ENCODE measurements around the gene TEX54. TPM values are rescaled to one million over a fixed set of nuclear protein-coding genes. Genes with fewer than 3 reads are reported as not detected.
A peak's percentile ranks its signal among the peaks of the same experiment; 100 is the strongest.

Gene TEX54
- total RNA-seq, 4 donors from 2014 or later: not detected

DNA sequence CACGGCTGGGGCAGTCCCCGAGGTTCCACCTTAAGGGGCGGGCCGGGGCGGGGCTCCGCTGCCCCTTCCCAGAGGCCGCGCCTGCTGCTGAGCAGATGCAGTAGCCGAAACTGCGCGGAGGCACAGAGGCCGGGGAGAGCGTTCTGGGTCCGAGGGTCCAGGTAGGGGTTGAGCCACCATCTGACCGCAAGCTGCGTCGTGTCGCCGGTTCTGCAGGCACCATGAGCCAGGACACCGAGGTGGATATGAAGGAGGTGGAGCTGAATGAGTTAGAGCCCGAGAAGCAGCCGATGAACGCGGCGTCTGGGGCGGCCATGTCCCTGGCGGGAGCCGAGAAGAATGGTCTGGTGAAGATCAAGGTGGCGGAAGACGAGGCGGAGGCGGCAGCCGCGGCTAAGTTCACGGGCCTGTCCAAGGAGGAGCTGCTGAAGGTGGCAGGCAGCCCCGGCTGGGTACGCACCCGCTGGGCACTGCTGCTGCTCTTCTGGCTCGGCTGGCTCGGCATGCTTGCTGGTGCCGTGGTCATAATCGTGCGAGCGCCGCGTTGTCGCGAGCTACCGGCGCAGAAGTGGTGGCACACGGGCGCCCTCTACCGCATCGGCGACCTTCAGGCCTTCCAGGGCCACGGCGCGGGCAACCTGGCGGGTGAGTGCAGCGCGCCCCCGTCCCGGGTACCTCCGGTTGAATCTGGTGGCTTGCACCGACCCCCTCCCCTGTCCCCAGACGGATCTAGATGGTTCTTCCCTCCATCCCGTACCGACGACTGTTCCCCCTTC is 48.4 kb upstream of the TEX54 start, which contains the start of gene SLC3A2:
SLC3A2 (plus strand) TSS at position 94 of the 776 bp plus-strand sequence; CDS start at position 222, 128 bp downstream.
- Histone ChIP-seq H3K36me3 (peaks cover 0 to 31% (median 13%) of the 10 kb centered on the region in 4 donors), H3K4me3 (peak within 1 kb of the TSS; percentile 64 to 96 (median 78)), H3K4me1 (peaks cover 33 to 53% (median 39%) of the 10 kb centered on the region in 4 donors), H3K27ac (peak within 1 kb of the TSS; percentile 96 to 100 (median 98)), H3K9me3 (no peaks in the 10 kb centered on the region), H3K27me3 (no peaks in the 10 kb centered on the region)
- TF ChIP-seq POLR2A (IDR thresholded peaks at IDR 0.05): peak; percentile 99
- TF ChIP-seq EP300 (IDR thresholded peaks at IDR 0.05; ENCODE audit: low read depth): peak; percentile 32
- TF ChIP-seq, protein P1, sequence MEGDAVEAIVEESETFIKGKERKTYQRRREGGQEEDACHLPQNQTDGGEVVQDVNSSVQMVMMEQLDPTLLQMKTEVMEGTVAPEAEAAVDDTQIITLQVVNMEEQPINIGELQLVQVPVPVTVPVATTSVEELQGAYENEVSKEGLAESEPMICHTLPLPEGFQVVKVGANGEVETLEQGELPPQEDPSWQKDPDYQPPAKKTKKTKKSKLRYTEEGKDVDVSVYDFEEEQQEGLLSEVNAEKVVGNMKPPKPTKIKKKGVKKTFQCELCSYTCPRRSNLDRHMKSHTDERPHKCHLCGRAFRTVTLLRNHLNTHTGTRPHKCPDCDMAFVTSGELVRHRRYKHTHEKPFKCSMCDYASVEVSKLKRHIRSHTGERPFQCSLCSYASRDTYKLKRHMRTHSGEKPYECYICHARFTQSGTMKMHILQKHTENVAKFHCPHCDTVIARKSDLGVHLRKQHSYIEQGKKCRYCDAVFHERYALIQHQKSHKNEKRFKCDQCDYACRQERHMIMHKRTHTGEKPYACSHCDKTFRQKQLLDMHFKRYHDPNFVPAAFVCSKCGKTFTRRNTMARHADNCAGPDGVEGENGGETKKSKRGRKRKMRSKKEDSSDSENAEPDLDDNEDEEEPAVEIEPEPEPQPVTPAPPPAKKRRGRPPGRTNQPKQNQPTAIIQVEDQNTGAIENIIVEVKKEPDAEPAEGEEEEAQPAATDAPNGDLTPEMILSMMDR (IDR thresholded peaks at IDR 0.05): peak; percentile 45 to 75 (median 65)
- peak; percentile 100 for TF ChIP-seq POLR2AphosphoS5 (IDR thresholded peaks at IDR 0.05)
- intact Hi-C loops (cut with DNase I; ENCODE audit: low total_unique reads) (loop anchor here (5.0 kb wide), 1 partner anchor 1811 kb away; no protein-coding TSS in a partner anchor), in situ Hi-C loops (cut with MboI; ENCODE audit: low pct_ligation_motif_present in 1 of 4, low pct_unique_long_range_greater_than_20kb in 1 of 4, low sequenced_read_pairs in 3 of 4) (loop anchor here in 1 of 4 donors (25.0 kb wide), 1 partner anchor 494 kb away; no protein-coding TSS in a partner anchor)
- 1% methylated on average over 67 of the region's 69 CpGs; no CpG with 5 or more reads in 1 of the 2 donors for WGBS, 2 donors (ENCODE audit: low coverage in 1 of 2)
- peak; percentile 94 for DNase-seq

DNA sequence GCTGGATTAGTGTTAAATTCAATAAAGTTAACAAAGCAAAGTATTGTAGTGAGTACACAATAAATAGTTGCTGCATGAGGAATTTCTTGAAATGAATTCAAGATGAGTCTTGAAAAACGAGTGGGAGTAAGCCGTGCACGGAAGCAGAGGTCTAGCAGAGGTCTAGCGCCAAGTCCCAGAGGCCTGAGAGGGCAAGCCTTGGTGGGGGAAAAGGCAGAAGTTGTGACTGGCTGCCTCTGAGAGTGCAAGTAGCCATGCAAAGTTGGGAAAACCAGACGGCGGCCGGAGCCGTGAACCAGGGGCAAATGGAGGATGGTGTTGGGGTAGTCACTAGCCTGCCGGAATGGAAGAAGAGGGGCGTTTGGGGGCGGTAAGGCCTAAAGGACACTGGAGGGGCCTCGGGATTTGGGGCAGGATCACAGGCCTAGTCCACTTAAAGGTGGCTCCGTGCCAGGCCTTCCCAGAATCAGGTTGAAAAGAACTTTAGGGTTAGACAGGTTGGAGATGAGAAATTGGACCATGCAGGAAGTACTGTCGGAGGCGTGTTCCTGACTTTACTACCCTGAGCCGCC is 47.7 kb upstream of the TEX54 start:
- Histone ChIP-seq H3K9me3 (no peaks in the 10 kb centered on the region), H3K4me1 (peaks cover 33 to 49% (median 39%) of the 10 kb centered on the region in 4 donors), H3K27ac (peak overlapping the region; percentile 96 to 100 (median 98)), H3K36me3 (peaks cover 0 to 25% (median 10%) of the 10 kb centered on the region in 4 donors), H3K27me3 (no peaks in the 10 kb centered on the region), H3K4me3 (peak overlapping the region; percentile 64 to 96 (median 78))
- no peak for DNase-seq
- TF ChIP-seq POLR2AphosphoS5 (IDR thresholded peaks at IDR 0.05) (no peak), POLR2A (IDR thresholded peaks at IDR 0.05) (no peak), EP300 (IDR thresholded peaks at IDR 0.05; ENCODE audit: low read depth) (no peak)
- TF ChIP-seq, protein P1 (IDR thresholded peaks at IDR 0.05): no peak
- 2 to 4% methylated on average over 5 to 16 of the region's 16 CpGs for WGBS, 2 donors (ENCODE audit: low coverage in 1 of 2)
- in situ Hi-C loops (cut with MboI; ENCODE audit: low pct_ligation_motif_present in 1 of 4, low pct_unique_long_range_greater_than_20kb in 1 of 4, low sequenced_read_pairs in 3 of 4) (loop anchor here in 1 of 4 donors (25.0 kb wide), 1 partner anchor 493 kb away; no protein-coding TSS in a partner anchor), intact Hi-C loops (cut with DNase I; ENCODE audit: low total_unique reads) (loop anchor here (5.0 kb wide), 1 partner anchor 1812 kb away; no protein-coding TSS in a partner anchor)

DNA sequence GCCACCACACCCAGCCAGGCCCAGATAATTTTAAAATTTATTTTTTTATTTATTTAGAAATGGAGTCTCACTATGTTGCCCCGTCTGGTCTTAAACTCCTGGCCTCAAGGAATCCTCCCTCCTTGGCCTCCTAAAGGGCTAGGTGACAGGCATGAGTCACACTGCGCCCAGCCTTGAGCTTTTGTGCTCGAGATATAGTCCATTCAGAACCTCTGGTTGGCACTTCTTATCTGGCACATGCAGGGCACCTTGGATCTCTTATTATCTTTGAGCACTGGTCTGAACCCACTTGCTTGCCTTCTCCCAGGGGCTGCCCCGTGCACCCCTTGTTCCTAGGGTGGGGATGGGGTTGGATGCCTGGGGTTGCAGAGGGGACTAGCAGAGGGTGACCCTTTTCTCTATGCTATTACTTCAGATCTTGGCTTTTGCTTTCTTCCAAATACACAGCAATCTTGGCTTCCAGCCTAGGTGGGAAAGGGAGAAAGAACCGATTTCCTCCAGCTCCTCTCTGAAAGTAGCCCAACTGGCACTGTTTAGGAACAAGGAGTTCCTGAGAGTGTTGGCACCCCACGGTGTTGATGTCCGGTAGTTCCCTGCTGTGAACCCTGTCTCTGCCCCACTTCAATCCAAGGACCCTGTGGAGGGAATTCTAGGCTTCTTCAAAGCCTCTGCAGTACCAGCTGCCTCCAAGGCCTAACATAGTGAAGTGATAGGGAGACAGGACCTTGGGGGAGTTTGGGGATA is 46.8 kb upstream of the TEX54 start:
- peaks cover 32 to 44% (median 39%) of the 10 kb centered on the region in 4 donors for H3K4me1 ChIP-seq
- in situ Hi-C loops (cut with MboI; ENCODE audit: low pct_ligation_motif_present in 1 of 4, low pct_unique_long_range_greater_than_20kb in 1 of 4, low sequenced_read_pairs in 3 of 4): loop anchor here in 1 of 4 donors (25.0 kb wide), 1 partner anchor 492 kb away; no protein-coding TSS in a partner anchor
- H3K36me3 ChIP-seq: peaks cover 0 to 17% (median 5%) of the 10 kb centered on the region in 4 donors
- WGBS, 2 donors (ENCODE audit: low coverage in 1 of 2): 73 to 100% methylated on average over 2 to 7 of the region's 7 CpGs
- intact Hi-C loops (cut with DNase I; ENCODE audit: low total_unique reads): no loop called here
- H3K27me3 ChIP-seq: no peaks in the 10 kb centered on the region
- DNase-seq: no peak
- no peaks in the 10 kb centered on the region for H3K9me3 ChIP-seq
- H3K27ac ChIP-seq: peak overlapping the region; percentile 96 to 100 (median 98)
- peak overlapping the region in 1 of 4 donors; percentile 88 for H3K4me3 ChIP-seq
- TF ChIP-seq POLR2A (IDR thresholded peaks at IDR 0.05) (no peak), EP300 (IDR thresholded peaks at IDR 0.05; ENCODE audit: low read depth) (no peak), POLR2AphosphoS5 (IDR thresholded peaks at IDR 0.05) (no peak)
- TF ChIP-seq, protein P1 (IDR thresholded peaks at IDR 0.05): no peak
